Measurements from ENCODE around the gene METTL5. TPM values are rescaled to one million over a fixed set of nuclear protein-coding genes. Genes with fewer than 3 reads are reported as not detected.
"Not testable (repeated sequence)": the region's sequence is repeated elsewhere in the genome, so short reads cannot be mapped to it uniquely, and the experiment has no call there.

METTL5 gene
- total RNA-seq, 1 donor from 2014 or later = 39.5 TPM

DNA sequence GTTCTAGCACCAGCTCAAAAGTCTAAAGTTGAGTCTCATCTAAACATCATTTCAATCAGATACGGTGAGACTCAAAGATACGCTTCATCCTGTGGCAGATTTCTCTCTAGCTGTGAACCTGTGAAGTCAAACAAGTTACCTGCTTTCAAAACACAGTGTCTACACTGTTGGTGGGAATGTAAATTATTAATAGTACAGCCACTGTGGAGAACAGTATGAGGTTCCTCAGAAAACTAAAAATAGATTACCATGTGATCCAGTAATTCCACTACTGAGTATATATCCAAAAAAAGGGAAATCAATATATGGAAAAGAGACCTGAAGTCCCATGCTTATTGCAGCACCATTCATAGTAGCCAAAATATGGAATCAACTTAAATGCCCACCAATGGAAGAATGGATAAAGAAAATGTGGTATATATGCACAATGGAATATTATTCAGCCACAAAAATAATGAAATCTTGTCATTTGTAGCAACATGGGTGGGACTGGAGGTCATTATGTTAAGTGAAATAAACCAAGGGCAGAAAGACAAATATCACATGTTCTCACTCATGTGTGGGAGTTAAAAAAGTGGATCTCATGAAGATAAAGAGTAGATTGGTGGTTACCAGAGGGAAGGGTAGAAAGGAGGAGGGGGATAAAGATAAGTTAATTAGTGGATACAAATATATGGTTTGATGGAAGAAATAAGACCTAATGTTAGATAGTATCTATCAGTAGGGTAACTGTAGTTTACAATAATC lies 14.2 kb upstream of the METTL5 start:
- FAIRE-seq (no peak), DNase-seq (ENCODE audit: low spot score in 2 of 2) (no peak)

DNA sequence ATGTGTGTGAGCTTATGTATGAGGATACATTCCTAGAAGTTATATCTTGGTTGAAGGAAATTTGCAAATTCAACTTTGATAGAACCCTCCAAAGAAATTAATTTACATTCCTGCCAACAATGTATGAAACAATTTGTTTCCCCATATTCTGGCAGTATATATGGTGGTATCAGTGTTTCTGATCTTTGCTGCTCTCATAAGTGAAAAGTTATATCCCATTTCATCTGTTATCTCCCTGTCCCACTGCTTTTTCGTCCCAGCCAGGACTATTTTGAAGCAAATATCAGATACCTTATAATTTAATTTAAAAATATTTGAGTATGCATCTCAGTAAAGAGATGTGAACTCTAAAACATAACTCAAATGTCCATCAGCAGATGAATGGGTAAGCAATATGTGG lies 9.7 kb upstream of the METTL5 start:
- FAIRE-seq (no peak), DNase-seq (ENCODE audit: low spot score in 2 of 2) (no peak)

DNA sequence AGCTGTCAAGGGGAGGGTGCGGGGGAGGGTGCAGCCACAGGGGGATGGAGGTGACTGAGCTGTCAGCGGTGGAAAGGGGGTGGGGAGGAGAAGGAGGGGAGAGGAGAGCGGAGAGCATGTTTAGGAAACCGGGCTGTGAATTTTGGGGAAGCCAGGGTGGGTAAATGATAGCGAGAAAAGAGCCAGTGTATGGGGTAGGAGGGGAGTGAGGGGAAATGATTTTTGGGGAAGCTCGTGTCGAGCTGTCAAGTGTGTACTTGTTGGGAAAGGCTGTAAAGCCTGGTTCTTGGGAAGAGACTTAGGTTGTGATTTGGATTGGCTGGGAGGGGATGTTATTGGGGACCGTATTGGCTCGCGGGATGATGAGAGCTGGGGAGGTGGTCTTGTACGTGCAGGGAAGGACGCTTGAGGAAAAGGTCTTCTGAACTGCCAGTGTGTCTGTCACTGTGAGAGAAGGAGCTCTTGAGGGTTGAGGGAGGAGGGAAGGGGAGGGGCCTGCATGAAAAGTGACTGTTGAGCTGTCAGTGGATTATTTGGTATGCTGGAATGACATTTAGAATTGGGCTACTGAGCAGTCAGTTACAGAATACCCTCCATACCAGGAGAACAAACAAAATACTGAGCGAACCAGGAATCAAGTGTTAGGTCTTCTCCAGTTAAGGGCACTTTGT lies 3.6 kb upstream of the METTL5 start:
- FAIRE-seq (no peak), DNase-seq (ENCODE audit: low spot score in 2 of 2) (peak; percentile 59 to 68)

DNA sequence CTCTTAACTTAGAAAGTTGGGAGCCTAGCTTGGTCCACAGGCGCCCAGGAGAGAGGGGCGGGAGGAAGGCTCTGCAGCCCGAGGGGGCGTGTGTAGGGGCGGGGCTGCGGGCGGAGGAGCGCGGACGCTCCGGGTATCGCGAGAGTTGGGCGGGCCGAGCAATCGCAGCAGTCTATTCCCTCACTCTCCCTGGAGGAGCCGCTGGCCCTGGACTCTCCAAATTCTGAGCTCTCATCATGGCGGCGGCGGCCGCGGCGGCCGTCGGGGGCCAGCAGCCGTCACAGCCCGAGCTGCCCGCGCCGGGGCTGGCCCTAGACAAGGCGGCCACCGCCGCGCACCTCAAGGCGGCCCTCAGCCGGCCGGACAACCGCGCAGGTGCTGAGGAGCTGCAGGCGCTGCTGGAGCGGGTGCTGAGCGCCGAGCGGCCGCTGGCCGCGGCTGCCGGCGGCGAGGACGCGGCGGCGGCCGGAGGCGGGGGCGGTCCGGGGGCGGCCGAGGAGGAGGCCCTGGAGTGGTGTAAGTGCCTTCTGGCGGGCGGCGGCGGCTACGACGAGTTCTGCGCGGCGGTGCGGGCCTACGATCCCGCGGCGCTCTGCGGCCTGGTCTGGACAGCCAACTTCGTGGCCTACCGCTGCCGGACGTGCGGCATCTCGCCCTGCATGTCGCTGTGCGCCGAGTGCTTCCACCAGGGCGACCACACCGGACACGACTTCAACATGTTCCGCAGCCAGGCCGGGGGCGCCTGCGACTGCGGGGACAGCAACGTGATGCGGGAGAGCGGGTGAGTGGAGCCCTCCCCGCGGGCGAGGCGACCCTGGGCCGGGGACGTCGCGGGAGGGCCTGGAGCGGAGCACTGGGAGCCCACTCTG lies 2.8 kb upstream of the METTL5 start, which contains the start of gene UBR3:
UBR3 (plus strand) TSS at position 183 of the 869 bp plus-strand sequence; CDS start at position 237, 54 bp downstream.
- DNase-seq (ENCODE audit: low spot score in 2 of 2) (peak; percentile 95 to 97), FAIRE-seq (no peak)

DNA sequence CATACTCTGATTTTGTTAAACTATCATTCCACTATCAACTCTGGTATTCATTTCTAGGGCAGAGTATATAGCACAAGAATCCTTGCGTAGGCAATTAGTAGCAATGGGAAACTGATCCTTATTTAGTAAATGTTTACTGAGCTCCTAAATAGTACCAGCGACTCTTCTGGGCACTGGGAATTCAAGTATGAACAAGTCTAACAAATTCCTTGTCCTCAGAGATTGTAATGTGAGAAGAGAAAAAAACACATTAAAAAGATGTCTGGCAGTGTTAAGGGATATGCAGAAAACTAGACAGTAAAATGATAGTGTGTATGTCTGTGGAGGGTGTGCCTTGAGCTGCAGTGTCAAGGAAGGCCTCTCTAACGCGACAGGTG lies 721 bp downstream of the METTL5 start:
- FAIRE-seq = no peak
- DNase-seq (ENCODE audit: low spot score in 2 of 2) = no peak

DNA sequence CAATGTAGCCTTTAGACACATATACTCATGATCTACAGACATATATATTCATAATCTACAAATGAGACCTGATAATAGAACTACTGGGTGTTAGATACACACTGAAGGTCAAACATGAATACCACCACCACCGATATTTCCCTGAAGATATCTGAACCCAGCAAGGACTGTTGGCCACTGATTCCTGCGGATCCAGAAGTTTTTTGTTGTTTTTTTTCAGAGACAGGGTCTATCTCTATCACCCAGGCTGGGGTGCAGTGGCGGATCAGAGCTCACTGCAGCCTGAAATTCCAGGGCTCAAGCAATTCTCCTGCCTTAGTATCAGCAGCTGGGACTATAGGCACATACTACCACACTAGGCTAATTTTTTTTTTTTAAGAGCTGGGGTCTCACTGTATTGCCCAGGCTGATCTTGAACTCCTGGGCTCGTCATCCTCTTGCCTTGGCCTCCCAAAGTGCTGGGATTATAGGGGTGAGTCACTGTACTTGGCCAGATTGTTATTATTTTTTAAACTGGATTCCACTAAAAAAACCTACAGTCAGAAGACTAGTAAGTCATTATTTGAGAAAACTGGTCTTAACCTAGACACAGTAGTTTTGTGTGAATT lies 1.8 kb downstream of the METTL5 start:
- DNase-seq (ENCODE audit: low spot score in 2 of 2) (no peak), FAIRE-seq (no peak)

DNA sequence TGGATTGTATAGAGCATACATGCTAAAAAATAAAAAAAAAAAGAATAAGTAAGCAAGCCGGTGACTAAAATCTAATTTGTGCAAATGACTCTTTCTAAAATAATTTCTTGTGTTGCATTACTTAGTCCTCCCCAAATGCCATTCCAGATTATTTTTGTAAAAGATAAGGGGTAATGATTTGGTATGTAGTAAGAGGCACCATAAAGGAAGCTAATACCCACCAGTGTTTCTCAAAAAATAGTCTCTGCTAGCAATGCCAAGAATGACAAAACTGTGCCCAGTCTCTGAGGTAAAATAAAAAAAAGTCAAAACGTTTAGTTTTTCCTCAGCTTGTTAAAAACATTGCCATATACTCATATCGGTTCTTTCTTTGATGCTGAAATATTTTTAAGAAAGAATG lies 2.7 kb downstream of the METTL5 start:
- FAIRE-seq (no peak), DNase-seq (ENCODE audit: low spot score in 2 of 2) (no peak)

DNA sequence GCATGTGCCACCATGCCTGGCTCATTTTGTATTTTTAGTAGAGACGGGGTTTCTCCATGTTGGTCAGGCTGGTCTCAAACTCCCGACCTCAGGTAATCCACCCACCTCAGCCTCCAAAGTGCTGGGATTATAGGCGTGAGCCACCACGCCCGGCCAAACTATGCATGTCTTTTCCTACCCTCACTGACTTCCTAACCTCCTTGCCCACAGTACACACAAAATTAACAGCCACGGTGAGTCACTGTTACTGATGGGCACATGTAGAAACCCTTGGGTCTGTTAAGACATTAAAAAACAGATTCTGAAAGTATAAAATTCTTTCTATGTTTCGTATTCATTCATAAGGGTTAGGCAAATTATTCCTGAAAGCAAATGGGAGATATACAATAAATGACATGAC lies 4.6 kb downstream of the METTL5 start:
- not testable (repeated sequence) for FAIRE-seq; DNase-seq (ENCODE audit: low spot score in 2 of 2)

DNA sequence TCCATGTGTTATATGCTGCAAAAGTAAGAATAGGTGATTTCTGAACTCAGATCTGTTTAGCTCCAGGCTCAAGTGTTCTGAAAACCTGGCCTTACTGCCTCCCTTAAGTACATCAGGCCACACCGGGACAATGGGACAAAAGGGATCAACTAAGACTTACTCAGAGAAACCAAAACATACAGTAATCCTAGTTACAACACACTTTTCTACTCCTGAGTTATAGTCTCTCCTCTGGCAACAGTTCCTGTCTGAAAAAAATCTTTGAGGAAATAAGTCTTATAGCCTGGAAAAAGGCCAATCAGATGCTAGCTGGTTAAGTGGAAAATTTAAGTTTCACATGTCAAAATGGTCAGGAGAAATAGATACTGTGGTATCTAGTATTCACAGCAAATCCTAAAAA lies 5.6 kb downstream of the METTL5 start:
- FAIRE-seq (no peak), DNase-seq (ENCODE audit: low spot score in 2 of 2) (no peak)

DNA sequence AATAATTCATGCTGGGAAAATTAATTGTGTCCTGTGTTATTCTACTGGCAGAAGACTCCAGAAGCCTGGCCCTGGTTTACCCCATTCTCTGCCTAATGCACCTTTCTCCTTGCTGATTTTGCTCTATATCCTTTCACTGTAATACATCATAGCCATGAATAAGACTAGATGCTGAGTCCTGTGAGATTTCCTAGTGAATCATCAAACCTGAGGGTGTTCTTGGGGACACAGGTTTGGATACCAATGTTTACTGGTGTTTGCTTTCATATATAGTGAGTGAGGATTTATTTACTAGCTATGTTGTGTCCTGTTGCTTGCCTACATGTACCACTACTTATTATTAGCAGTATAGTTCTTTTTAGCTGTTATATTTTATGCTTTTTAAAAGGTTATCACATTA lies 6.5 kb downstream of the METTL5 start:
- DNase-seq (ENCODE audit: low spot score in 2 of 2) = no peak
- no peak for FAIRE-seq

DNA sequence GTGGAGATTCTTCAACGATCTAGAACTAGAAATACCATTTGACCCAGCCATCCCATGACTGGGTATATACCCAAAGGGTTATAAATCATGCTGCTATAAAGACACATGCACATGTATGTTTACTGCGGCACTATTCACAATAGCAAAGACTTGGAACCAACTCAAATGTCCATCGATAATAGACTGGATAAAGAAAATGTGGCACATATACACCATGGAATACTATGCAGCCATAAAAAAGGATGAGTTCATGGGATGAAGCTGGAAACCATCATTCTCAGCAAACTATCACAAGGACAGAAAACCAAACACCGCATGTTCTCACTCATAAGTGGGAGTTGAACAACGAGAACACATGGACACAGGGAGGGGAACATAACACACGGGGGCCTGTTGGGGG lies 7.3 kb downstream of the METTL5 start:
- FAIRE-seq = not testable (repeated sequence)

DNA sequence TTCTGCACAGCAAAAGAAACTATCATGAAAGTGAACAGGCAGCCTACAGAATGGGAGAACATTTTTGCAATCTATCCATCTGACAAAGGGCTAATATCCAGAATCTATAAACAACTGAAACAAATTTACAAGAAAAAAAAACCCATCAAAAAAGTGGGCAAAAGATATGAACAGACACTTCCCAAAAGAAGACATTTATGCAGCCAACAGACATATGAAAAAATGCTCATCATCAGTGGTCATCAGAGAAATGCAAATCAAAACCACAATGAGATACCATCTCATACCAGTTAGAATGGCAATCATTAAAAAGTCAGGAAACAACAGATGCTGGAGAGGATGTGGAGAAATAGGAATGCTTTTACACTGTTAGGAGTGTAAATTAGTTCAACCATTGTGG lies 7.7 kb downstream of the METTL5 start:
- not testable (repeated sequence) for FAIRE-seq; DNase-seq (ENCODE audit: low spot score in 2 of 2)

More for the DNA sequence above, 7.3 kb downstream of the METTL5 start:
- not testable (repeated sequence) for DNase-seq (ENCODE audit: low spot score in 2 of 2)

DNA sequence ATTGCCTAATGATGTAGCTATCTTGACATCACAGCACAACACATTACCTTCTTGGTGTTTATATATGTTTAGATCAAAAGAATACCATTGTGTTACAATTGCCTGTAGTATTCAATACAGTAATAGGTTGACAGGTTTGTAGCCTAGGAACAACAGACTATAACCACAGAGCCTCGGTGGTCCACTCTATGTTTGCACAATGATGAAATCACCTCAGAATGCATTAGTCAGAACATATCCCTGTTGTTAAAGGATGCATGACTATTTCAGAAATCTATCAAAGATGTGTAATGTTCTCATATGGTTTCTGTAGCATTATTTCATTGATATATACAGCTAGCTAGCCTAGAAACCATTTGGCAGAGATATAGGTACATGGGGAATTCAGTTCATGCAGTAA lies 8.9 kb downstream of the METTL5 start:
- DNase-seq (ENCODE audit: low spot score in 2 of 2) (no peak), FAIRE-seq (no peak)

DNA sequence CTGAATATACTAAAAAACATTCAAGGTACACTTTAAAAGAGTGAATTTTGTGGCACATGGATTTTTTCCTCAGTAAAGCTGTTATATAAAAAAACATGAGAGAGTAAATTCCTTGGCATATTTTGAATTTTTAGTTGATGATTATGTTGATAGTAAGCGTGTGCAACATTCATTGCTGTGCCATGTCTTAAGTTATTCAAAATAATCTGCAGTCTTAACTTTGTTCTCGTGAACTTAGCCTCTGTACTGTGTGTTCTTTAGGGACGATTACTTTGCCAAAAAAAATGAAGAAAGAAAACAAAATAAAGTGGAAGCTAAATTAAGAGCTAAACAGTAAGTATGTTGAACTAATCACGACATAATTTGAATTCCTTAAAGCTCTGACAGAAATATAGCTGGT lies 16.5 kb downstream of the METTL5 start:
- FAIRE-seq = no peak

DNA sequence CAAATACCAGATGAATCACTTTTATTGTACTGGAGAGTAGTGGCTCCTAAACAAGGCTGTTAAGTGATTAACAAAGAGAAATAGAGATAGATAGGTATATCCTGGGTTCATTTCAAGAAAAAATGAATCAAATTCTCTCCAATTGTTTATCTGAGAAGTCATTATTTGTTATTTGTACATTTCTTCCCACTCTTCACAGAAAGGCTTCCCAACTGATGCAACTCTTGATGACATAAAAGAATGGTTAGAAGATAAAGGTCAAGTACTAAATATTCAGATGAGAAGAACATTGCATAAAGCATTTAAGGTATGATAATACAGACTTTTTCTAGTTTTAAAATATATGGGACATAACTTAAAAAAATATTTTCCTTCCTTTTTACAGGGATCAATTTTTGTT lies 18.1 kb downstream of the METTL5 start:
- FAIRE-seq = no peak

More for the DNA sequence above, 16.5 kb downstream of the METTL5 start:
- DNase-seq (ENCODE audit: low spot score in 2 of 2) = no peak

DNA sequence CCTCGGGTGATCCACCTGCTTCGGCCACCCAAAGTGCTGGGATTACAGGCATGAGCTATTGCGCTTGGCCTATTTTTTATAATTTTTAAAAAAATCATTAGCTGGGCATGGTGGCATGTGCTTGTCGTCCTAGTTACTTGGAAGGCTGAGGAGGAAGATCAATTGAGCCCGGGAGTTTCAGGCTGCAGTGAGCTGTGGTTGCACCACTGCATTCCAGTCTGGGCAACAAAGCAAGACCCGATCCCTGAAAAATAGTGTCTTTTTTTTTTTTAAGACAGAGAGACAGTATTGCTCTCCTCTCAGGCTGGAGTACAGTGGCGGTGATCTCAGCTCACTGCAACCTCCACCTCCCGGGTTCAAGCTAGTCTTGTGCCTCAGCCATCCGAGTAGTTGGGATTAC lies 21.2 kb downstream of the METTL5 start:
- FAIRE-seq = no peak

More for the DNA sequence above, 18.1 kb downstream of the METTL5 start:
- no peak for DNase-seq (ENCODE audit: low spot score in 2 of 2)

DNA sequence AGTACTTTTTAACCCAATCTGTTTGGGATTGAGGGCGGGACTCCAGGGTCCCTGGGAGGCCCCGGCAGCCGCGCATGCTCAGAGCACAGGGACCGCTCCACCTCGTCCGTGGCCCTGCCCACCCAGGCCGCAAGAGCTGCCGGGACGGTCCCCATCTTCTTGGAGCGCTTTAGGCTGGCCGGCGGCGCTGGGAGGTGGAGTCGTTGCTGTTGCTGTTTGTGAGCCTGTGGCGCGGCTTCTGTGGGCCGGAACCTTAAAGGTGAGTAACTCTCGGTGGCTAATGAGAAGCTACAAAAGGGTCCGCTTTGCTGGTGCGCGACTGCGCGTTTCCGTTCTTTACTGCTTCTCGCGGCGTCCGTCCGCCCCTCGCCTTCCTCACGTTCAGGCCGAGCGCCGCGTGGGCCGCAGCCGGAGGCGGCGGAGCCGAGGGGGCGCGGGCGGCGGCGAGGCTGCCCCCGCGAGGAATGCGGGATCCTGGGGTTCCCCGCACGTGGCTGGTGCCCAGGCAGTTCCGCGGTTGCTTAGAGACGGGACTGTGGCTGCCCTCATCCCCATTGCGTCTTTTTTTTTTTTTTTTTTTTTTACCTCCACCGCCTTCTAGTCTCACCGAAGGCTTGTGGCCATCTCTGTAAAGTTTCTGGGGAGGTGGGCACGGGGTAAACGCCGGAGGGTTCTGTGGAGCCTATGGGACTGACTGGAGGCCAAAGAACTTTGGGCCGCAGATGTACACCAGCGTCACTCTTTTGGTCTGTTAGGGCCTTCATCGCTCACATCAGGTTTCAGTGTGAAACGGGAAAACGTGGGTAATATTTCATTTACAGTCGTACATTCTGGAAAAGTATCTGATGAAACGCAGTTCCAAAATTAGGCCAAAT lies 25.8 kb downstream of the METTL5 start, which contains the start of gene SSB:
SSB (plus strand) TSS at position 154 of the 875 bp plus-strand sequence. CDS start 2,090 bp downstream, outside the sequence.
- FAIRE-seq (no peak), DNase-seq (ENCODE audit: low spot score in 2 of 2) (peak; percentile 81 to 84)

More for the DNA sequence above, 21.2 kb downstream of the METTL5 start:
- DNase-seq (ENCODE audit: low spot score in 2 of 2) = no peak

DNA sequence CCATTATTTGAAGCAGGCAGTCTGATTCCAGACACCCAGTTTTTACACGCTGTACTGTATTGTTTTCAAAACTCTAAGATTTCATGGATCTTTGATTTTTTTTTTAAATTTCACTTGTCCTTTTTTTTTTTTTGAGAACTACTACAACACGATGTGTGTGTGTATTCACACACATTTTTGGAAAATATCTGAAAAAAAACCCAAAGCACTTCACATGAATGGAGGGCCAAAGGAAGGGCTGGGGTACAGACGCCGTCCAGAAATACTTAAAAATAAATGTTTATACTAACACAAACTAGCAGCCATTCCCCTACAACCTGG lies 26.3 kb downstream of the METTL5 start:
- FAIRE-seq = no peak
- peak in 1 of 2 donors; percentile 22 for DNase-seq (ENCODE audit: low spot score in 2 of 2)

DNA sequence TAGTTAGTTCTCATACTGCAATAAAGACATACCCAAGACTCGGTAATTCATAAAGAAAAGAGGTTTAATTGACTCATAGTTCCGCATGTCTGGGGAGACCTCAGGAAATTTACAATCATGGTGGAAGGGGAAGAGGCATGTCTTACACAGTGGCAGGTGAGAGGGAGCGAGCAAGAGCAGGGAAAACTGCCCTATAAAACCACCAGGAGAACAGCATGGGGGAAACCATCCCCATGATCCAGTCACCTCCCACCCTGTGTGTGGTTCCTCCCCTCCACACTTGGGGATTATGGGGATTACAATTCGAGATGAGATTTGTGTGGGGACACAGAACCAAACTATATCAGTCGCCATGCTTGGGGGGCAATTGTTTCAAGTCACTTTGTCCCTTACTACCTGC lies 27.1 kb downstream of the METTL5 start:
- FAIRE-seq = no peak
- DNase-seq (ENCODE audit: low spot score in 2 of 2) = no peak
